ENCODE data around the gene HDAC4. TPM values are rescaled to one million over a fixed set of nuclear protein-coding genes. Genes with fewer than 3 reads are reported as not detected.

Gene HDAC4
- total and polyA plus RNA-seq, 10 of the 15 experiments (the other 5 are each of a cell fraction or from before 2014, with no cell fraction given) = 0.22 to 15.7 (median 4.8) TPM

GRCh38 chr2:239155806-239156480 is 244.9 kb downstream of the HDAC4 start:
- RAD21 ChIA-PET (ENCODE audit: unreplicated experiment) = no interaction called here
- TF ChIP-seq CREM (IDR thresholded peaks at IDR 0.05; ENCODE audit: low read depth) (no peak), MAX (IDR thresholded peaks at IDR 0.05; ENCODE audit: low read depth, low read length) (no peak), NR2C2 (IDR thresholded peaks at IDR 0.05; ENCODE audit: borderline replicate concordance, control insufficient read depth, insufficient read length, low read depth) (no peak), IKZF1 (conservative IDR thresholded peaks at IDR 0.05) (no peak)
- Histone ChIP-seq H3K4me3 (no peak overlapping the region), H3K9ac (ENCODE audit: control insufficient read depth, insufficient read depth, low read length) (no peak overlapping the region), H2AFZ (ENCODE audit: control insufficient read depth, low read depth, low read length) (no peak overlapping the region), H3K79me2 (ENCODE audit: control insufficient read depth, insufficient read depth, low read length) (no peaks in the 10 kb centered on the region), H3K27me3 (replicated peaks in 1 of 2; ENCODE audit: control insufficient read depth in 2 of 2, insufficient read depth in 2 of 2, low read length in 1 of 2) (no peaks in the 10 kb centered on the region), H3K4me2 (ENCODE audit: control insufficient read depth, insufficient read depth) (no peak overlapping the region), H3K9me3 (replicated peaks; ENCODE audit: control insufficient read depth, insufficient read depth, low read length) (no peaks in the 10 kb centered on the region), H3K4me1 (ENCODE audit: control insufficient read depth, insufficient read depth, low read length) (no peaks in the 10 kb centered on the region), H3K27ac (ENCODE audit: control insufficient read depth, insufficient read depth) (no peak overlapping the region), H4K20me1 (ENCODE audit: control insufficient read depth, insufficient read depth) (no peaks in the 10 kb centered on the region), H3K36me3 (ENCODE audit: control insufficient read depth in 2 of 2, insufficient read depth in 2 of 2, low read length in 1 of 2) (no peaks in the 10 kb centered on the region)
- in situ Hi-C loops (cut with MboI) = no loop called here
- no TSS peak for BruUV-seq (replicated peaks)
- 91% methylated on average over 12 of the region's 12 CpGs for WGBS (ENCODE audit: insufficient coverage, insufficient replicate concordance, low lambda C conversion rate, missing lambda C conversion rate)
- FAIRE-seq (no peak), ATAC-seq (no peak), DNase-seq (ENCODE audit: low read depth, low spot score) (no peak)
- CTCF ChIA-PET = no interaction called here
- POLR2A ChIA-PET = no interaction called here
- intact Hi-C loops (cut with micrococcal nuclease; ENCODE audit: unreplicated experiment) = no loop called here
- SMC1A ChIA-PET (ENCODE audit: uncharacterized antibody, unreplicated experiment) = no interaction called here

- ChIA-PET CTCF (no interaction called here), SMC1A (ENCODE audit: uncharacterized antibody, unreplicated experiment) (no interaction called here), RAD21 (ENCODE audit: unreplicated experiment) (no interaction called here), POLR2A (no interaction called here)
- ATAC-seq = no peak
- Histone ChIP-seq H3K4me3 (no peak overlapping the region), H2AFZ (ENCODE audit: control insufficient read depth, low read depth, low read length) (no peak overlapping the region), H3K9ac (ENCODE audit: control insufficient read depth, insufficient read depth, low read length) (no peak overlapping the region), H3K4me1 (ENCODE audit: control insufficient read depth, insufficient read depth, low read length) (no peaks in the 10 kb centered on the region), H3K9me3 (replicated peaks; ENCODE audit: control insufficient read depth, insufficient read depth, low read length) (no peaks in the 10 kb centered on the region), H3K36me3 (ENCODE audit: control insufficient read depth in 2 of 2, insufficient read depth in 2 of 2, low read length in 1 of 2) (no peaks in the 10 kb centered on the region), H4K20me1 (ENCODE audit: control insufficient read depth, insufficient read depth) (no peaks in the 10 kb centered on the region), H3K27ac (ENCODE audit: control insufficient read depth, insufficient read depth) (no peak overlapping the region), H3K4me2 (ENCODE audit: control insufficient read depth, insufficient read depth) (no peak overlapping the region), H3K79me2 (ENCODE audit: control insufficient read depth, insufficient read depth, low read length) (no peaks in the 10 kb centered on the region), H3K27me3 (replicated peaks in 1 of 2; ENCODE audit: control insufficient read depth in 2 of 2, insufficient read depth in 2 of 2, low read length in 1 of 2) (no peaks in the 10 kb centered on the region)
- 93% methylated on average over 19 of the region's 19 CpGs for WGBS (ENCODE audit: insufficient coverage, insufficient replicate concordance, low lambda C conversion rate, missing lambda C conversion rate)
- in situ Hi-C loops (cut with MboI) = no loop called here
- no peak for FAIRE-seq
- no TSS peak for BruUV-seq (replicated peaks)
- intact Hi-C loops (cut with micrococcal nuclease; ENCODE audit: unreplicated experiment) = no loop called here
- DNase-seq (ENCODE audit: low read depth, low spot score) = no peak
- TF ChIP-seq ZNF687 (IDR thresholded peaks at IDR 0.05) (no peak), CREM (IDR thresholded peaks at IDR 0.05; ENCODE audit: low read depth) (no peak), E2F4 (IDR thresholded peaks at IDR 0.05; ENCODE audit: low read depth, low read length) (no peak), RB1 (IDR thresholded peaks at IDR 0.05; ENCODE audit: borderline replicate concordance) (no peak)
Observed at GRCh38 chr2:239154971-239155805, 245.6 kb downstream of the HDAC4 start.

All from GM12878 (cell line).